ENCODE results near the gene CNTRL. TPM values are rescaled to one million over a fixed set of nuclear protein-coding genes. Genes with fewer than 3 reads are reported as not detected.
"Not testable (repeated sequence)": the region's sequence is repeated elsewhere in the genome, so short reads cannot be mapped to it uniquely, and the experiment has no call there.

The CNTRL gene
- total RNA-seq, 2 donors from 2014 or later: 4.8 to 5.4 TPM

- DNase-seq: no peak
- intact Hi-C loops (cut with DNase I): no loop called here
- ATAC-seq: no peak
Observed at GRCh38 chr9:121171236-121171635, 96.5 kb downstream of the CNTRL start.

- ATAC-seq: no peak
- DNase-seq: no peak
- intact Hi-C loops (cut with DNase I): no loop called here
Observed at GRCh38 chr9:121172726-121173487, 98.2 kb downstream of the CNTRL start.

- DNase-seq (no peak), ATAC-seq (no peak)
- intact Hi-C loops (cut with DNase I): no loop called here
Observed at GRCh38 chr9:121173501-121173900, 98.7 kb downstream of the CNTRL start.

GRCh38 chr9:121178676-121179372 lies 104.1 kb downstream of the CNTRL start:
- no peak for DNase-seq
- ATAC-seq: no peak
- intact Hi-C loops (cut with DNase I): no loop called here

- intact Hi-C loops (cut with DNase I); DNase-seq; ATAC-seq: not testable (repeated sequence)
Observed at GRCh38 chr9:121179373-121179721, 104.6 kb downstream of the CNTRL start.

- no peak for DNase-seq
- intact Hi-C loops (cut with DNase I): no loop called here
- ATAC-seq: no peak
Observed at GRCh38 chr9:121179930-121180681, 105.4 kb downstream of the CNTRL start.

- intact Hi-C loops (cut with DNase I): no loop called here
Observed at GRCh38 chr9:121182101-121182836, 107.5 kb downstream of the CNTRL start.

GRCh38 chr9:121182989-121183388 lies 108.2 kb downstream of the CNTRL start:
- ATAC-seq: no peak
- DNase-seq: no peak
- intact Hi-C loops (cut with DNase I): no loop called here

More at GRCh38 chr9:121182101-121182836, 107.5 kb downstream of the CNTRL start:
- DNase-seq (no peak), ATAC-seq (no peak)

GRCh38 chr9:121183666-121184423 lies 109.1 kb downstream of the CNTRL start:
- DNase-seq (no peak), ATAC-seq (no peak)
- intact Hi-C loops (cut with DNase I): no loop called here

GRCh38 chr9:121184463-121184862 lies 109.7 kb downstream of the CNTRL start:
- DNase-seq (no peak), ATAC-seq (no peak)
- intact Hi-C loops (cut with DNase I): no loop called here

GRCh38 chr9:121185178-121185745 lies 110.5 kb downstream of the CNTRL start:
- DNase-seq (no peak), ATAC-seq (peak in 1 of 2 donors; percentile 12)

GRCh38 chr9:121185774-121186403 lies 111.1 kb downstream of the CNTRL start:
- ATAC-seq (no peak), DNase-seq (no peak)
- intact Hi-C loops (cut with DNase I): no loop called here

More at GRCh38 chr9:121185178-121185745, 110.5 kb downstream of the CNTRL start:
- intact Hi-C loops (cut with DNase I): no loop called here

GRCh38 chr9:121187636-121188305 lies 113.0 kb downstream of the CNTRL start:
- ATAC-seq: no peak
- intact Hi-C loops (cut with DNase I): no loop called here
- no peak for DNase-seq

- intact Hi-C loops (cut with DNase I): no loop called here
- DNase-seq (no peak), ATAC-seq (no peak)
Observed at GRCh38 chr9:121189006-121189405, 114.3 kb downstream of the CNTRL start.

GRCh38 chr9:121189660-121190059 lies 114.9 kb downstream of the CNTRL start:
- ATAC-seq (no peak), DNase-seq (no peak)
- intact Hi-C loops (cut with DNase I): no loop called here

- no peak for DNase-seq
- ATAC-seq: peak in 1 of 2 donors; percentile 18
- intact Hi-C loops (cut with DNase I): no loop called here
Observed at GRCh38 chr9:121191235-121191634, 116.5 kb downstream of the CNTRL start.

GRCh38 chr9:121192518-121192917 lies 117.8 kb downstream of the CNTRL start:
- DNase-seq: no peak
- no peak for ATAC-seq
- intact Hi-C loops (cut with DNase I): no loop called here
